Testis (tissue), 5 donors: ENCODE results near the gene ZNF541. TPM values are rescaled to one million over a fixed set of nuclear protein-coding genes. Genes with fewer than 3 reads are reported as not detected.

Experiments used
- DNase-seq: peaks from one replicate; pipeline ENCODE4 v3.0.0-alpha.2; 2019
- H3K27ac ChIP-seq, 2 donors: fragments of 200-600 bp; sonication (generic); one replicate each; pipeline ENCODE4 v1.5.1; 2019
- H3K27me3 ChIP-seq: fragments of 200-600 bp; sonication (generic); one replicate; pipeline ENCODE4 v1.5.1; 2019
- H3K36me3 ChIP-seq: fragments of 200-600 bp; sonication (generic); one replicate; pipeline ENCODE4 v1.5.1; 2017; ENCODE audit warnings: low read depth; ENCODE audit errors: missing control alignments
- H3K4me1 ChIP-seq: fragments of 200-600 bp; sonication (generic); one replicate; pipeline ENCODE4 v1.5.1; 2019
- H3K4me3 ChIP-seq, 2 donors: fragments of 200-600 bp; sonication (generic); one replicate each; pipeline ENCODE4 v1.5.1; 2017 to 2019
- H3K9me3 ChIP-seq: fragments of 200-600 bp; sonication (generic); one replicate; pipeline ENCODE4 v1.5.1; 2017
- CTCF ChIP-seq, 3 experiments: fragments of 450-650 bp in 2 of 3; fragments of 200-600 bp in 1 of 3; sonication (generic) in 1 of 3; IDR thresholded peaks; one replicate each; pipeline ENCODE4 v1.5.1; 2016 to 2019; ENCODE audit warnings: antibody characterized with exemption in 3 of 3, mild to moderate bottlenecking in 2 of 3, moderate library complexity in 1 of 3
- POLR2A ChIP-seq: fragments of 450-650 bp; IDR thresholded peaks from one replicate; pipeline ENCODE4 v1.6.1; 2017; ENCODE audit warnings: antibody characterized with exemption, mild to moderate bottlenecking, moderate library complexity
- WGBS, 2 donors: methylation state at CpG; one replicate each; pipeline ENCODE4 v1.1.5; 2018; 5-methylcytosine and 5-hydroxymethylcytosine counted together
- intact Hi-C: fragments of 100-400 bp; cut with DNase I; formaldehyde crosslinking; loops from one replicate; pipeline ENCODE4 v1.15.1; 2023; ENCODE audit warnings: low total_unique reads
- long read RNA-seq, 2 donors: transcript quantifications; one replicate each; lab custom pipeline, GENCODE V29; 2026
- polyA plus RNA-seq: library from polyadenylated mRNA; stranded (reverse); fragments of 350-450 nt; fragmentation: Illumina TruSeq; extraction: RNeasy Lipid Tissue Mini Kit (QIAGEN cat#74804); gene quantifications from one replicate; pipeline ENCODE4 v1.2.3, GENCODE V29; 2014; ENCODE audit warnings: low read depth, low replicate concordance; ENCODE audit not compliant: insufficient read depth
- total RNA-seq, 2 donors: library from RNA; depleted of rRNA; stranded (reverse); fragments of >200 nt; gene quantifications; one replicate each; pipeline ENCODE4 v1.2.3, GENCODE V29; 2016

Gene ZNF541, protein sequence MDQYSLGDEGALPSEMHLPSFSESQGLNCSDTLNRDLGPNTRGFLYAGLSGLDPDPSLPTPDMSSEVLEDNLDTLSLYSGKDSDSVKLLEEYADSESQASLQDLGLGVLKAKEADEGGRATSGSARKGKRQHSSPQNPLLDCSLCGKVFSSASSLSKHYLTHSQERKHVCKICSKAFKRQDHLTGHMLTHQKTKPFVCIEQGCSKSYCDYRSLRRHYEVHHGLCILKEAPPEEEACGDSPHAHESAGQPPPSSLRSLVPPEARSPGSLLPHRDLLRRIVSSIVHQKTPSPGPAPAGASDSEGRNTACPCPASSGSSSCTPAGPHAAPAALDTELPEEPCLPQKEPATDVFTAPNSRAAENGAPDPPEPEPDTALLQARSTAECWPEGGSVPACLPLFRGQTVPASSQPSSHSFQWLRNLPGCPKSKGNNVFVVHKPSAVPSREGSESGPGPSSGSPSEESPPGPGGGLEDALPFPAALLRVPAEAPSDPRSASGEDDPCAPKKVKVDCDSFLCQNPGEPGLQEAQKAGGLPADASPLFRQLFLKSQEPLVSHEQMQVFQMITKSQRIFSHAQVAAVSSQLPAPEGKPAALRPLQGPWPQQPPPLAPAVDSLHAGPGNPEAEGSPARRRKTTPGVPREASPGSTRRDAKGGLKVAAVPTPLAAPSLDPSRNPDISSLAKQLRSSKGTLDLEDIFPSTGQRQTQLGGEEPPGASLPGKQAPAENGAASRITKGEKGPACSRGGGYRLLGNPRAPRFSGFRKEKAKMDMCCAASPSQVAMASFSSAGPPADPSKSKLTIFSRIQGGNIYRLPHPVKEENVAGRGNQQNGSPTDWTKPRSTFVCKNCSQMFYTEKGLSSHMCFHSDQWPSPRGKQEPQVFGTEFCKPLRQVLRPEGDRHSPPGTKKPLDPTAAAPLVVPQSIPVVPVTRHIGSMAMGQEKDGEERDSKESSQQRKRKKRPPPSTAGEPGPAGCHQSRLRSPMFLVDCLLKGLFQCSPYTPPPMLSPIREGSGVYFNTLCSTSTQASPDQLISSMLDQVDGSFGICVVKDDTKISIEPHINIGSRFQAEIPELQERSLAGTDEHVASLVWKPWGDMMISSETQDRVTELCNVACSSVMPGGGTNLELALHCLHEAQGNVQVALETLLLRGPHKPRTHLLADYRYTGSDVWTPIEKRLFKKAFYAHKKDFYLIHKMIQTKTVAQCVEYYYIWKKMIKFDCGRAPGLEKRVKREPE (N-terminal part only)
- total RNA-seq = 10 to 100 TPM; 30.4 to 51.5 TPM
- 42.0 TPM for polyA plus RNA-seq
- long read RNA-seq, donor 1 = 0 reads
- long read RNA-seq, donor 2 = 0 reads

- peak; percentile 89 for DNase-seq
- no peaks in the 10 kb centered on the region for H3K36me3 ChIP-seq
- no peaks in the 10 kb centered on the region for H3K27me3 ChIP-seq
- H3K4me1 ChIP-seq = no peaks in the 10 kb centered on the region
- intact Hi-C loops = no loop called here
- no peak for TF ChIP-seq CTCF (IDR thresholded peaks at IDR 0.05)
- no peak for TF ChIP-seq POLR2A
- no peaks in the 10 kb centered on the region for H3K9me3 ChIP-seq
- H3K27ac ChIP-seq = peak within 1 kb of the TSS; percentile 53 to 78
- H3K4me3 ChIP-seq = peak within 1 kb of the TSS; percentile 41 to 67
- WGBS, 2 donors = 12 to 17% methylated on average over 53 to 84 of the region's 89 CpGs
These were observed at the start of gene ZNF541 for GRCh38 chr19:47573071-47574026. TSS of gene ZNF541 (minus strand) at chr19:47573148. CDS start at chr19:47555856, 17,292 bp downstream.

DNA sequence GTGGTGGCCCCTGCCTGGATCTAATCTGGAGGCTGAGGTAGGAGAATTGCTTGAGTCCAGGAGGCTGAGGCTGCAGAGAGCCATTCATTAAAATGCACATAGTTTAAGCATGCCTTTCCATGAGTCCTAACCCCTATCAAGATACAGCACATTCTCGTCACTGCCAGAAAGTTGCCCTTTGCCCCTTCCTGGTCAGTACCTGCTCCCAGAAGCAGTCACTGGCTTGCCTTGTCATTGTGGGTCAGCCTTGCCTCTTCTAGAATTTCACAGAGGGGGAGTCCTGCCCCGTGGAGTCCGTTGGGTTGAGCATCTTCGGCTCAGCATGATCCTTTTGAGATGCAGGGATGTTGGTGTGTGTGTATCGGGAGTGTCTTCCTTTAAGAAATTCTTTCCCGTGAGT lies 46.8 kb upstream of the ZNF541 start:
- Histone ChIP-seq H3K36me3 (no peaks in the 10 kb centered on the region), H3K4me1 (peaks cover 10% of the 10 kb centered on the region), H3K9me3 (no peaks in the 10 kb centered on the region), H3K27ac (no peak overlapping the region), H3K4me3 (no peak overlapping the region), H3K27me3 (no peaks in the 10 kb centered on the region)
- 77 to 78% methylated on average over 6 of the region's 6 CpGs for WGBS, 2 donors
- TF ChIP-seq CTCF (IDR thresholded peaks at IDR 0.05) (no peak), POLR2A (no peak)
- intact Hi-C loops = no loop called here
- no peak for DNase-seq

DNA sequence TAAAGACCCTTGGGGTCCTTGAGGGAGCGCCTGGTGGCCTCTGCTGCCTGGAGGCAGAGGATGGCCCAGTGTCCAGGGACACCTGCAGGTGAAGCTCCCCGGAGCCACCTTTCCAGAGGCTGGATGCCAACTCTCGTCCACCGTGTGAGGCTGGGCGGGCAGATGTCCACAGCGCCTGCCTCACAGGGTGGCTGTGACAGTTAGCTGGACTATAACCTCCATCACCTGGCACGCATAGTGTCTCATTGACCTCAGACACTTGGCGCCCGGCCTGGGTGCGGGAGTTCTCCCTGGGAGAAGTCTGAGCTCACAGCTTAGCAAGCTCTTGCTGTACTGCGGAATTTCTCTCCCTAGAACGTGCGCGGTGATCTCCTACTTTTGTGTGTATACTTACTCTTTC lies 45.8 kb upstream of the ZNF541 start:
- intact Hi-C loops = no loop called here
- WGBS, 2 donors = 19 to 44% methylated on average over 11 to 13 of the region's 14 CpGs
- H3K4me3 ChIP-seq = no peak overlapping the region
- H3K9me3 ChIP-seq = no peaks in the 10 kb centered on the region
- peaks cover 2% of the 10 kb centered on the region for H3K4me1 ChIP-seq
- H3K27me3 ChIP-seq = no peaks in the 10 kb centered on the region
- peak; percentile 71 for DNase-seq
- peak overlapping the region in 1 of 2 donors; percentile 20 for H3K27ac ChIP-seq
- TF ChIP-seq POLR2A (no peak), CTCF (IDR thresholded peaks at IDR 0.05) (no peak)
- H3K36me3 ChIP-seq = no peaks in the 10 kb centered on the region

- intact Hi-C loops = no loop called here
- no peak overlapping the region for H3K27ac ChIP-seq
- H3K27me3 ChIP-seq = no peaks in the 10 kb centered on the region
- no peak overlapping the region for H3K4me3 ChIP-seq
- no peaks in the 10 kb centered on the region for H3K9me3 ChIP-seq
- no peak for TF ChIP-seq POLR2A
- TF ChIP-seq CTCF (IDR thresholded peaks at IDR 0.05) = no peak
- DNase-seq = no peak
- WGBS, 2 donors = 83 to 89% methylated on average over 7 of the region's 7 CpGs
- H3K4me1 ChIP-seq = peaks cover 20% of the 10 kb centered on the region
- H3K36me3 ChIP-seq = no peaks in the 10 kb centered on the region
These were observed 42.8 kb upstream of the ZNF541 start for GRCh38 chr19:47615714-47616113.
